AG04450 (cell line): Measurements from ENCODE around the gene GRIA3. TPM values are rescaled to one million over a fixed set of nuclear protein-coding genes. Genes with fewer than 3 reads are reported as not detected.

Experiments
- CTCF ChIA-PET: fragments of 300-600, 350-600 bp; formaldehyde crosslinking; extraction: SDS; loops from one replicate; lab custom pipeline; 2022; ENCODE audit warnings: antibody characterized with exemption, inconsistent platforms; lab: Charles Lee
- POLR2A ChIA-PET: fragments of 350-600 bp; formaldehyde crosslinking; extraction: SDS; loops from one replicate; lab custom pipeline; 2021; ENCODE audit warnings: antibody characterized with exemption, inconsistent platforms; lab: Yijun Ruan, JAX
- DNase-seq: peaks from one replicate; pipeline ENCODE4 v3.0.0-alpha.2; 2011; ENCODE audit warnings: low read depth, low spot score
- H3K27ac ChIP-seq: one replicate; pipeline ENCODE4 v1.5.1; 2012; ENCODE audit warnings: low read depth, low read length, control low read depth
- H3K27me3 ChIP-seq: one replicate; pipeline ENCODE4 v1.6.0; 2012; ENCODE audit warnings: low read length; ENCODE audit not compliant: control insufficient read depth, insufficient read depth
- H3K4me3 ChIP-seq: 2 replicates; pipeline ENCODE4 v1.5.1; 2011; ENCODE audit warnings: mild to moderate bottlenecking, low read depth, low read length, control low read depth
- H3K9me3 ChIP-seq: 2 replicates; pipeline ENCODE4 v1.5.1; 2012; ENCODE audit warnings: low read length; ENCODE audit not compliant: control insufficient read depth, insufficient read depth
- CTCF ChIP-seq: IDR thresholded peaks from 2 replicates; pipeline ENCODE4 v1.5.1; 2011; ENCODE audit warnings: low read depth, low read length, control low read depth, inconsistent platforms
- polyA plus RNA-seq: library from polyadenylated mRNA; depleted of rRNA; stranded (reverse); fragments of >200 nt; gene quantifications from 2 replicates; pipeline ENCODE4 v1.2.3, GENCODE V29; 2011

GRIA3 gene
- polyA plus RNA-seq, 1 experiment = 0.06 TPM

- POLR2A ChIA-PET = no interaction called here
- CTCF ChIA-PET = no interaction called here
- no peak for DNase-seq
- no peaks in the 10 kb centered on the region for H3K27me3 ChIP-seq
- H3K9me3 ChIP-seq = no peaks in the 10 kb centered on the region
- H3K4me3 ChIP-seq = no peak overlapping the region
- no peak overlapping the region for H3K27ac ChIP-seq
- TF ChIP-seq CTCF = no peak
These were observed 5.3 kb downstream of the GRIA3 start for GRCh38 chrX:123189338-123189737.

GRCh38 chrX:123190096-123190495 is 6.0 kb downstream of the GRIA3 start:
- no peak for DNase-seq
- no peak for TF ChIP-seq CTCF
- Histone ChIP-seq H3K27me3 (no peaks in the 10 kb centered on the region), H3K27ac (no peak overlapping the region), H3K4me3 (no peak overlapping the region), H3K9me3 (no peaks in the 10 kb centered on the region)
- POLR2A ChIA-PET = no interaction called here
- CTCF ChIA-PET = no interaction called here

- TF ChIP-seq CTCF = no peak
- POLR2A ChIA-PET = no interaction called here
- Histone ChIP-seq H3K27ac (no peak overlapping the region), H3K27me3 (no peaks in the 10 kb centered on the region), H3K4me3 (no peak overlapping the region), H3K9me3 (no peaks in the 10 kb centered on the region)
- CTCF ChIA-PET = no interaction called here
- no peak for DNase-seq
These were observed 9.0 kb downstream of the GRIA3 start for GRCh38 chrX:123193101-123193500.

GRCh38 chrX:123199338-123199737 is 15.3 kb downstream of the GRIA3 start:
- Histone ChIP-seq H3K9me3 (no peaks in the 10 kb centered on the region), H3K27me3 (no peaks in the 10 kb centered on the region), H3K27ac (no peak overlapping the region), H3K4me3 (no peak overlapping the region)
- ChIA-PET POLR2A (no interaction called here), CTCF (no interaction called here)
- no peak for DNase-seq
- no peak for TF ChIP-seq CTCF

- Histone ChIP-seq H3K27me3 (no peaks in the 10 kb centered on the region), H3K9me3 (no peaks in the 10 kb centered on the region), H3K27ac (no peak overlapping the region), H3K4me3 (no peak overlapping the region)
- no peak for TF ChIP-seq CTCF
- no peak for DNase-seq
- ChIA-PET POLR2A (no interaction called here), CTCF (no interaction called here)
These were observed 17.6 kb downstream of the GRIA3 start for GRCh38 chrX:123201720-123202119.
